Tibial artery (tissue), 4 donors: ENCODE measurements around the gene DYNC1I1.

Experiments used
- DNase-seq, 2 donors: peaks; one replicate each; pipeline ENCODE4 v3.0.0-alpha.2; 2019
- H3K27ac ChIP-seq, 2 donors: fragments of 200-600 bp; sonication (generic) in 1 of 2; 1 replicate in 1 of 2; 2 replicates in 1 of 2; pipeline ENCODE4 v1.5.1; 2018 to 2019; ENCODE audit warnings: mild to moderate bottlenecking in 1 of 2
- H3K27me3 ChIP-seq, 2 donors: fragments of 200-600 bp; sonication (generic) in 1 of 2; one replicate each; pipeline versions ENCODE4 v1.5.1 to v1.6.0; 2016 to 2019
- H3K36me3 ChIP-seq, 3 donors: fragments of 200-600 bp; sonication (generic) in 2 of 3; one replicate each; pipeline ENCODE4 v1.5.1; 2016 to 2019; ENCODE audit warnings: mild to moderate bottlenecking in 2 of 3
- H3K4me1 ChIP-seq, 4 donors: fragments of 200-600 bp; sonication (generic) in 2 of 4; 1 replicate in 3 of 4; 2 replicates in 1 of 4; pipeline ENCODE4 v1.5.1; 2016 to 2019
- H3K4me3 ChIP-seq, 2 donors: fragments of 200-600 bp; sonication (generic) in 1 of 2; 1 replicate in 1 of 2; 2 replicates in 1 of 2; pipeline ENCODE4 v1.5.1; 2018 to 2019; ENCODE audit warnings: mild to moderate bottlenecking in 2 of 2
- H3K9me3 ChIP-seq, 3 donors: fragments of 200-600 bp; sonication (generic) in 1 of 3; one replicate each; pipeline ENCODE4 v1.5.1; 2016 to 2019
- intact Hi-C: fragments of 100-400 bp; cut with DNase I; formaldehyde crosslinking; loops from one replicate; pipeline ENCODE4 v1.15.0; 2023; ENCODE audit warnings: low total_unique reads
- TF ChIP-seq, protein P1 (sequence below), 2 experiments: fragments of 200-600 bp in 1 of 2; fragments of 450-650 bp in 1 of 2; IDR thresholded peaks; one replicate each; pipeline ENCODE4 v1.5.1; 2017 to 2019; ENCODE audit warnings: antibody characterized with exemption in 2 of 2, mild to moderate bottlenecking in 1 of 2, moderate library complexity in 1 of 2

Gene DYNC1I1

DNA sequence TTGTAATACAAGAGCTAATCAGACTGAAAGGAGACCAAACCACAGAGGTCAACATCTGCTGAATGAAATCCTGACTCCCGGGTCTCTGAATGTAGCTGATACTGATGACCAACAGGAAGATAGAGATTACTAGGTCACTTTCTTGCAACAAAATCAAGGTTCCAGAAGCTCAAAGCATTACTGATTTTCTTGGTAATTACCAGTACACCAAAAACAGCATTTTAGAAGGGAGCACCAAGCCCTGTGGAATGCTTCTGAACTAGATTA is 371.8 kb downstream of the DYNC1I1 start:
- intact Hi-C loops: no loop called here
- Histone ChIP-seq H3K9me3 (no peaks in the 10 kb centered on the region), H3K27me3 (no peaks in the 10 kb centered on the region), H3K27ac (no peak overlapping the region), H3K4me3 (no peak overlapping the region), H3K4me1 (no peaks in the 10 kb centered on the region), H3K36me3 (peaks cover 13 to 28% (median 23%) of the 10 kb centered on the region in 3 donors)
- TF ChIP-seq, protein P1, sequence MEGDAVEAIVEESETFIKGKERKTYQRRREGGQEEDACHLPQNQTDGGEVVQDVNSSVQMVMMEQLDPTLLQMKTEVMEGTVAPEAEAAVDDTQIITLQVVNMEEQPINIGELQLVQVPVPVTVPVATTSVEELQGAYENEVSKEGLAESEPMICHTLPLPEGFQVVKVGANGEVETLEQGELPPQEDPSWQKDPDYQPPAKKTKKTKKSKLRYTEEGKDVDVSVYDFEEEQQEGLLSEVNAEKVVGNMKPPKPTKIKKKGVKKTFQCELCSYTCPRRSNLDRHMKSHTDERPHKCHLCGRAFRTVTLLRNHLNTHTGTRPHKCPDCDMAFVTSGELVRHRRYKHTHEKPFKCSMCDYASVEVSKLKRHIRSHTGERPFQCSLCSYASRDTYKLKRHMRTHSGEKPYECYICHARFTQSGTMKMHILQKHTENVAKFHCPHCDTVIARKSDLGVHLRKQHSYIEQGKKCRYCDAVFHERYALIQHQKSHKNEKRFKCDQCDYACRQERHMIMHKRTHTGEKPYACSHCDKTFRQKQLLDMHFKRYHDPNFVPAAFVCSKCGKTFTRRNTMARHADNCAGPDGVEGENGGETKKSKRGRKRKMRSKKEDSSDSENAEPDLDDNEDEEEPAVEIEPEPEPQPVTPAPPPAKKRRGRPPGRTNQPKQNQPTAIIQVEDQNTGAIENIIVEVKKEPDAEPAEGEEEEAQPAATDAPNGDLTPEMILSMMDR (IDR thresholded peaks at IDR 0.05): no peak
- DNase-seq: no peak
